ENCODE results near the gene PNPLA5. TPM values are rescaled to one million over a fixed set of nuclear protein-coding genes. Genes with fewer than 3 reads are reported as not detected.

The PNPLA5 gene
- total RNA-seq, 1 experiment from 2014 or later = 5.5 TPM

DNA sequence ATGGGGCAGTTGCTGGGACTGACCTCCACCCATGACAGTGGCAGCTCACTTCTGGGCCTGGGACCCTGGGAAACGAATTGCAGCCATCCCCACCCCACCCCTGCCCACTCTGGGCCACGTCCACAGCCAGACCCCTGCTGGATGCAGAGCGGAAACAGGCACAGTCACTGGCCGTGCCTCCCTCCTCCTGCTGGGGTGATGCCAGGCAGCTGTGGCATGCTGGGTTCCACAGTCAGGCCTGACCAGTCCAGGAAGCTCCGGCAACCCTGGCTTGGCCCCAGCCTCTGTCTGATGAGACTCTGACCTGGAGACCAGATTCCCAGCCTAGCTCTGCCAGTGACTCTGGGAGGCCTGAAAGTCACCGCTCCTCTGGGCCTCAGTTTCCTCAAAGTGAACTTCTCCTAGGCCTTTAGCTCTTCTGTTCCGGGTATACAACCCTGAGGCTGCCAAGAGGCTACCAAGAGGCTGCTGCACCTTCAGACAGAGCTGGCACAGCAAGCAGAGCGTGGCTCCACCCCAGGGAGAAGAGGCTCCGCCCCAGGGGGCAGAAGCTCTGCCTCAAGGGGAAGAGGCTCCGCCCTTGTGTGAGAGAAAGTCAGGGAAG lies 38.4 kb downstream of the PNPLA5 start:
- Histone ChIP-seq H2BK12ac (ENCODE audit: insufficient read length, low read depth, low read length) (no peak overlapping the region), H4K8ac (replicated peaks; ENCODE audit: insufficient read length, low read depth, low read length) (no peak overlapping the region), H2AFZ (ENCODE audit: low read length) (no peak overlapping the region), H3K4me1 (ENCODE audit: insufficient read depth, low read length) (peaks cover 5% of the 10 kb centered on the region; the same call in 1 of the 2 replicates), H3K9me3 (ENCODE audit: control insufficient read depth, low read depth, low read length) (no peaks in the 10 kb centered on the region), H3K23ac (ENCODE audit: insufficient read length, low read depth, low read length) (no peak overlapping the region), H2BK15ac (ENCODE audit: low read depth, low read length) (no peak overlapping the region), H3K4me2 (ENCODE audit: insufficient read depth, insufficient read length, low read length) (no peak overlapping the region), H3K23me2 (ENCODE audit: insufficient read length, low read depth, low read length, poor library complexity, severe bottlenecking) (no peaks in the 10 kb centered on the region), H3K79me1 (ENCODE audit: insufficient read depth, low read depth, low read length, poor library complexity, severe bottlenecking) (no peaks in the 10 kb centered on the region), H3T11ph (ENCODE audit: low read length) (no peak overlapping the region), H3K18ac (ENCODE audit: insufficient read length, low read depth, low read length) (no peak overlapping the region), H2BK120ac (ENCODE audit: low read depth, low read length, poor library complexity, severe bottlenecking) (no peak overlapping the region), H4K20me1 (ENCODE audit: control insufficient read depth, insufficient read depth, insufficient read length) (peaks cover 3% of the 10 kb centered on the region), H3K79me2 (ENCODE audit: insufficient read depth, low read length) (peaks cover 17% of the 10 kb centered on the region; the same call in 1 of the 2 replicates), H3K27ac (ENCODE audit: insufficient read length, low read depth, low read length) (no peak overlapping the region), H3K27me3 (ENCODE audit: insufficient read depth, low read length) (no peaks in the 10 kb centered on the region), H3K14ac (ENCODE audit: insufficient read depth, low read length) (no peak overlapping the region), H3K56ac (ENCODE audit: insufficient read length, low read depth, low read length) (no peak overlapping the region), H3K4ac (ENCODE audit: low read depth, low read length) (no peak overlapping the region), H2AK5ac (ENCODE audit: insufficient read length, low read length) (no peak overlapping the region), H2BK20ac (ENCODE audit: low read depth, low read length, poor library complexity, severe bottlenecking) (no peak overlapping the region), H3K9ac (ENCODE audit: extremely low read depth, insufficient read length, low read length) (no peak overlapping the region), H2BK5ac (ENCODE audit: insufficient read length, low read length) (no peak overlapping the region), H4K91ac (ENCODE audit: insufficient read length, low read depth, low read length) (no peak overlapping the region), H4K5ac (ENCODE audit: insufficient read length, low read depth, low read length) (no peak overlapping the region)
- Mint-ChIP-seq H3K9me3 (peaks cover 13 to 15% of the 10 kb centered on the region in 2 experiments), H3K4me1 (peaks cover 50% of the 10 kb centered on the region in 2 experiments), H3K27ac (no peak overlapping the region; a peak in 2 of 7 replicates), H3K27me3 (ENCODE audit: low read depth) (no peaks in the 10 kb centered on the region), H3K4me3 (no peak overlapping the region), H3K36me3 (ENCODE audit: insufficient read depth in 1 of 3, low read depth in 3 of 3) (peaks cover 9 to 30% (median 15%) of the 10 kb centered on the region in 3 experiments)
- TF ChIP-seq, protein P1, sequence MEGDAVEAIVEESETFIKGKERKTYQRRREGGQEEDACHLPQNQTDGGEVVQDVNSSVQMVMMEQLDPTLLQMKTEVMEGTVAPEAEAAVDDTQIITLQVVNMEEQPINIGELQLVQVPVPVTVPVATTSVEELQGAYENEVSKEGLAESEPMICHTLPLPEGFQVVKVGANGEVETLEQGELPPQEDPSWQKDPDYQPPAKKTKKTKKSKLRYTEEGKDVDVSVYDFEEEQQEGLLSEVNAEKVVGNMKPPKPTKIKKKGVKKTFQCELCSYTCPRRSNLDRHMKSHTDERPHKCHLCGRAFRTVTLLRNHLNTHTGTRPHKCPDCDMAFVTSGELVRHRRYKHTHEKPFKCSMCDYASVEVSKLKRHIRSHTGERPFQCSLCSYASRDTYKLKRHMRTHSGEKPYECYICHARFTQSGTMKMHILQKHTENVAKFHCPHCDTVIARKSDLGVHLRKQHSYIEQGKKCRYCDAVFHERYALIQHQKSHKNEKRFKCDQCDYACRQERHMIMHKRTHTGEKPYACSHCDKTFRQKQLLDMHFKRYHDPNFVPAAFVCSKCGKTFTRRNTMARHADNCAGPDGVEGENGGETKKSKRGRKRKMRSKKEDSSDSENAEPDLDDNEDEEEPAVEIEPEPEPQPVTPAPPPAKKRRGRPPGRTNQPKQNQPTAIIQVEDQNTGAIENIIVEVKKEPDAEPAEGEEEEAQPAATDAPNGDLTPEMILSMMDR (conservative IDR thresholded peaks at IDR 0.05) = no peak
- no CpG with 5 or more reads among the region's 10 CpGs for WGBS (ENCODE audit: extremely low coverage, insufficient read length, low lambda C conversion rate)
- DNase-seq = peak; percentile 47

Measured in H9 (cell line).